Neuronal stem cell (in vitro differentiated cells): ENCODE data around the gene PTGR1.
"Not testable (repeated sequence)": the region's sequence is repeated elsewhere in the genome, so short reads cannot be mapped to it uniquely, and the experiment has no call there.

ENCODE experiments used
- DNase-seq: peaks from one replicate; pipeline ENCODE4 v3.0.0-alpha.2; 2013; ENCODE audit warnings: low spot score
- H2AFZ ChIP-seq: one replicate; pipeline ENCODE4 v1.6.1; 2013; ENCODE audit warnings: mild to moderate bottlenecking, low read length, inconsistent platforms
- H2AK5ac ChIP-seq: 2 replicates; pipeline ENCODE4 v1.6.1; 2013; ENCODE audit warnings: low read depth, mild to moderate bottlenecking, inconsistent platforms, low read length, moderate library complexity, mixed read lengths
- H2BK120ac ChIP-seq: 2 replicates; pipeline ENCODE4 v1.6.1; 2013; ENCODE audit warnings: low read depth, mild to moderate bottlenecking, inconsistent platforms, low read length, moderate library complexity, mixed read lengths
- H2BK12ac ChIP-seq: one replicate; pipeline ENCODE4 v1.6.1; 2013; ENCODE audit warnings: low read length, inconsistent platforms
- H2BK15ac ChIP-seq: 2 replicates; pipeline ENCODE4 v1.6.1; 2013; ENCODE audit warnings: mild to moderate bottlenecking, low read length, inconsistent platforms, mixed read lengths
- H2BK5ac ChIP-seq: one replicate; pipeline ENCODE4 v1.6.1; 2013; ENCODE audit warnings: inconsistent platforms, mild to moderate bottlenecking, low read length, moderate library complexity
- H3K14ac ChIP-seq: one replicate; pipeline ENCODE4 v1.6.1; 2013; ENCODE audit warnings: low read length, inconsistent platforms
- H3K18ac ChIP-seq: 2 replicates; pipeline ENCODE4 v1.6.1; 2013; ENCODE audit warnings: low read length, inconsistent platforms
- H3K23ac ChIP-seq: 2 replicates; pipeline ENCODE4 v1.6.1; 2013; ENCODE audit warnings: low read depth, mild to moderate bottlenecking, mixed read lengths, low read length, inconsistent platforms; ENCODE audit not compliant: poor library complexity
- H3K27ac ChIP-seq: replicated peaks from 3 replicates; pipeline ENCODE4 v1.5.1; 2013; ENCODE audit warnings: low read length, inconsistent platforms
- H3K27me3 ChIP-seq, 3 experiments: 2 replicates each; pipeline ENCODE4 v1.6.1; 2013; ENCODE audit warnings: low read length in 3 of 3, mild to moderate bottlenecking in 2 of 3, inconsistent platforms in 1 of 3, low read depth in 1 of 3, mixed read lengths in 1 of 3, moderate library complexity in 1 of 3; ENCODE audit not compliant: control insufficient read depth in 3 of 3, insufficient read depth in 3 of 3
- H3K36me3 ChIP-seq, 2 donors: replicated peaks in 1 of 2; 2 replicates each; pipeline ENCODE4 v1.6.1; 2013; ENCODE audit warnings: low read length in 2 of 2; ENCODE audit not compliant: control insufficient read depth in 2 of 2, insufficient read depth in 2 of 2
- H3K4ac ChIP-seq: 2 replicates; pipeline ENCODE4 v1.6.1; 2013; ENCODE audit warnings: inconsistent platforms, mild to moderate bottlenecking, low read length, moderate library complexity
- H3K4me1 ChIP-seq, 2 donors: 1 replicate in 1 of 2; 2 replicates in 1 of 2; pipeline ENCODE4 v1.6.1; 2013; ENCODE audit warnings: low read length in 2 of 2, low read depth in 1 of 2; ENCODE audit not compliant: control insufficient read depth in 2 of 2, insufficient read depth in 1 of 2
- H3K4me2 ChIP-seq: one replicate; pipeline ENCODE4 v1.6.1; 2013; ENCODE audit warnings: mild to moderate bottlenecking, low read length, inconsistent platforms; ENCODE audit not compliant: insufficient read depth, poor library complexity, severe bottlenecking
- H3K4me3 ChIP-seq, 2 donors: 2 replicates each; pipeline ENCODE4 v1.5.1; 2013; ENCODE audit warnings: low read length in 2 of 2, mild to moderate bottlenecking in 2 of 2, inconsistent platforms in 1 of 2, moderate library complexity in 1 of 2
- H3K79me1 ChIP-seq: one replicate; pipeline ENCODE4 v1.6.1; 2013; ENCODE audit warnings: low read depth, mild to moderate bottlenecking, inconsistent platforms, low read length, moderate library complexity
- H3K9ac ChIP-seq: one replicate; pipeline ENCODE4 v1.6.1; 2013; ENCODE audit warnings: mild to moderate bottlenecking, low read depth, low read length, inconsistent platforms; ENCODE audit not compliant: poor library complexity
- H3K9me3 ChIP-seq, 2 donors: replicated peaks in 1 of 2; 2 replicates each; pipeline versions ENCODE3 to v1.6.1; 2013; ENCODE audit warnings: low read length in 2 of 2, mild to moderate bottlenecking in 2 of 2, inconsistent platforms in 1 of 2, low read depth in 1 of 2, mixed read lengths in 1 of 2, moderate library complexity in 1 of 2; ENCODE audit not compliant: control insufficient read depth in 2 of 2, insufficient read depth in 1 of 2
- H4K8ac ChIP-seq: one replicate; pipeline ENCODE4 v1.6.1; 2013; ENCODE audit warnings: low read depth, mild to moderate bottlenecking, inconsistent platforms, low read length, moderate library complexity
- H4K91ac ChIP-seq: one replicate; pipeline ENCODE4 v1.6.1; 2013; ENCODE audit warnings: low read length, low read depth, mild to moderate bottlenecking, inconsistent platforms; ENCODE audit not compliant: poor library complexity
- WGBS, 2 donors: extraction: QIAGEN DNeasy Blood & Tissue Kit; methylation state at CpG; one replicate each; pipeline ENCODE4 v1.1.7; 2013; ENCODE audit warnings: missing lambda C conversion rate in 2 of 2, mixed read lengths in 1 of 2; ENCODE audit not compliant: insufficient read length in 2 of 2, insufficient replicate concordance in 1 of 2; ENCODE audit errors: extremely low coverage in 2 of 2; 5-methylcytosine and 5-hydroxymethylcytosine counted together

The PTGR1 gene

GRCh38 chr9:111622626-111623025 is 23.2 kb upstream of the PTGR1 start:
- no peak overlapping the region for H3K23ac ChIP-seq
- no peaks in the 10 kb centered on the region for H3K27me3 ChIP-seq
- no peaks in the 10 kb centered on the region for H3K4me1 ChIP-seq
- H2BK15ac ChIP-seq: no peak overlapping the region
- no peak overlapping the region for H2BK120ac ChIP-seq
- no peak overlapping the region for H3K4ac ChIP-seq
- H3K4me2 ChIP-seq: no peak overlapping the region
- H4K91ac ChIP-seq: no peak overlapping the region
- DNase-seq: no peak
- H3K36me3 ChIP-seq: no peaks in the 10 kb centered on the region
- H3K79me1 ChIP-seq: no peaks in the 10 kb centered on the region
- H4K8ac ChIP-seq: no peak overlapping the region
- no peak overlapping the region for H2AK5ac ChIP-seq
- no peak overlapping the region for H3K14ac ChIP-seq
- H3K4me3 ChIP-seq: no peak overlapping the region
- H3K18ac ChIP-seq: no peak overlapping the region
- no peak overlapping the region for H3K9ac ChIP-seq
- no peak overlapping the region for H2BK5ac ChIP-seq
- H3K9me3 ChIP-seq: no peaks in the 10 kb centered on the region
- H3K27ac ChIP-seq: no peak overlapping the region
- no CpG with 5 or more reads among the region's 3 CpGs for WGBS, 2 donors
- no peak overlapping the region for H2AFZ ChIP-seq
- H2BK12ac ChIP-seq: no peak overlapping the region

- Histone ChIP-seq H3K4me2 (no peak overlapping the region), H3K18ac (no peak overlapping the region), H3K23ac (no peak overlapping the region), H2BK5ac (no peak overlapping the region), H2BK120ac (no peak overlapping the region), H3K9me3 (no peaks in the 10 kb centered on the region), H2BK12ac (no peak overlapping the region), H3K27ac (no peak overlapping the region), H4K8ac (no peak overlapping the region), H3K9ac (no peak overlapping the region), H2AFZ (no peak overlapping the region), H3K4me3 (no peak overlapping the region), H2BK15ac (no peak overlapping the region), H3K14ac (no peak overlapping the region), H3K4ac (no peak overlapping the region), H3K79me1 (no peaks in the 10 kb centered on the region), H3K4me1 (no peaks in the 10 kb centered on the region), H3K36me3 (no peaks in the 10 kb centered on the region), H2AK5ac (no peak overlapping the region), H3K27me3 (no peaks in the 10 kb centered on the region), H4K91ac (no peak overlapping the region)
- WGBS, 2 donors: no CpG with 5 or more reads among the region's 2 CpGs
- DNase-seq: no peak
Measured at GRCh38 chr9:111621895-111622480, 22.5 kb upstream of the PTGR1 start.

GRCh38 chr9:111617349-111617748 is 17.9 kb upstream of the PTGR1 start:
- not testable (repeated sequence) for H3K18ac ChIP-seq, H3K36me3 ChIP-seq, H2AFZ ChIP-seq, H2BK12ac ChIP-seq, H3K4me1 ChIP-seq, H3K4me2 ChIP-seq, H3K9ac ChIP-seq, H3K23ac ChIP-seq, H3K27me3 ChIP-seq, H3K4me3 ChIP-seq, H3K9me3 ChIP-seq, H2BK15ac ChIP-seq, DNase-seq, H2BK5ac ChIP-seq, H3K14ac ChIP-seq, H4K91ac ChIP-seq, H2AK5ac ChIP-seq, H4K8ac ChIP-seq, H3K79me1 ChIP-seq, H2BK120ac ChIP-seq, H3K4ac ChIP-seq, H3K27ac ChIP-seq
- WGBS, 2 donors: no CpG with 5 or more reads among the region's 29 CpGs

GRCh38 chr9:111615928-111616327 is 16.5 kb upstream of the PTGR1 start:
- Histone ChIP-seq H2BK5ac (no peak overlapping the region), H3K4me1 (no peaks in the 10 kb centered on the region), H3K18ac (no peak overlapping the region), H3K23ac (no peak overlapping the region), H3K9ac (no peak overlapping the region), H3K4ac (no peak overlapping the region), H3K4me2 (no peak overlapping the region), H2AFZ (no peak overlapping the region), H2BK15ac (no peak overlapping the region), H3K4me3 (no peak overlapping the region), H3K27ac (no peak overlapping the region), H3K14ac (no peak overlapping the region), H4K8ac (no peak overlapping the region), H2AK5ac (no peak overlapping the region), H2BK12ac (no peak overlapping the region), H3K9me3 (no peaks in the 10 kb centered on the region), H4K91ac (no peak overlapping the region), H3K27me3 (peaks cover 0 to 3% (median 0%) of the 10 kb centered on the region in 3 experiments), H2BK120ac (no peak overlapping the region), H3K36me3 (no peaks in the 10 kb centered on the region), H3K79me1 (no peaks in the 10 kb centered on the region)
- no peak for DNase-seq
- no CpG with 5 or more reads among the region's 3 CpGs for WGBS, 2 donors
